Adrenal gland (tissue), 5 donors: ENCODE data around the gene ARHGAP26.

Experiments used
- POLR2A ChIP-seq, 2 donors: fragments of 450-650 bp; IDR thresholded peaks; one replicate each; pipeline ENCODE4 v1.6.1; 2017; ENCODE audit warnings: antibody characterized with exemption in 2 of 2, mild to moderate bottlenecking in 2 of 2, moderate library complexity in 1 of 2
- TF ChIP-seq, protein P1 (sequence below), 6 experiments: fragments of 450-650 bp in 4 of 6; fragments of 200-600 bp in 2 of 6; sonication (generic) in 1 of 6; IDR thresholded peaks; 1 replicate in 5 of 6; 2 replicates in 1 of 6; pipeline versions ENCODE4 v1.5.1 to v1.8.0; 2016 to 2021; ENCODE audit warnings: antibody characterized with exemption in 6 of 6, mild to moderate bottlenecking in 2 of 6, moderate library complexity in 1 of 6
- donor health status: DM: no; HTN: no; CAD: no.

- TF ChIP-seq, protein P1, sequence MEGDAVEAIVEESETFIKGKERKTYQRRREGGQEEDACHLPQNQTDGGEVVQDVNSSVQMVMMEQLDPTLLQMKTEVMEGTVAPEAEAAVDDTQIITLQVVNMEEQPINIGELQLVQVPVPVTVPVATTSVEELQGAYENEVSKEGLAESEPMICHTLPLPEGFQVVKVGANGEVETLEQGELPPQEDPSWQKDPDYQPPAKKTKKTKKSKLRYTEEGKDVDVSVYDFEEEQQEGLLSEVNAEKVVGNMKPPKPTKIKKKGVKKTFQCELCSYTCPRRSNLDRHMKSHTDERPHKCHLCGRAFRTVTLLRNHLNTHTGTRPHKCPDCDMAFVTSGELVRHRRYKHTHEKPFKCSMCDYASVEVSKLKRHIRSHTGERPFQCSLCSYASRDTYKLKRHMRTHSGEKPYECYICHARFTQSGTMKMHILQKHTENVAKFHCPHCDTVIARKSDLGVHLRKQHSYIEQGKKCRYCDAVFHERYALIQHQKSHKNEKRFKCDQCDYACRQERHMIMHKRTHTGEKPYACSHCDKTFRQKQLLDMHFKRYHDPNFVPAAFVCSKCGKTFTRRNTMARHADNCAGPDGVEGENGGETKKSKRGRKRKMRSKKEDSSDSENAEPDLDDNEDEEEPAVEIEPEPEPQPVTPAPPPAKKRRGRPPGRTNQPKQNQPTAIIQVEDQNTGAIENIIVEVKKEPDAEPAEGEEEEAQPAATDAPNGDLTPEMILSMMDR (IDR thresholded peaks at IDR 0.05) = no peak
- no peak for TF ChIP-seq POLR2A (IDR thresholded peaks at IDR 0.05)
Observed at GRCh38 chr5:142839711-142840346, 69.7 kb downstream of the ARHGAP26 start.
